Measurements from ENCODE around the gene BTBD8.

The BTBD8 gene

DNA sequence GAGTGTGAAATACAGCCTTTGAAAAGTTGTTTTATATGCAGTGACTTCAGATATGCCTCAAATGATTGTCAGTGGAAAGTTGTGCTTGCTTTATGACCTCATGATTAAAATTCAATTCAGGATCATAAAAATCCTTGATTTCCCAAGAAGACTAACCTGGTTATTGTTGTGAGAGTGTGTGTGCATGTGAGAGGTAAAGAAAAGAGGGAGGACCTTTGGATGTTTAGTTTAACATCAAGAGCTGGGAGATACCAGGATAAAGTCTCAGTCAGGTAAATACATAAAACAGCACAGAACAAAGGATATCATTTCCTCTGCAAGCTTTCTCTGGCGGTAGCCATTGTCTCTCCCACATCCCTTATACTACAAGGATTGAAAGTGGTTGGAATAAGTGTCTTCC is 14.4 kb downstream of the BTBD8 start:
- no peak for DNase-seq

DNA sequence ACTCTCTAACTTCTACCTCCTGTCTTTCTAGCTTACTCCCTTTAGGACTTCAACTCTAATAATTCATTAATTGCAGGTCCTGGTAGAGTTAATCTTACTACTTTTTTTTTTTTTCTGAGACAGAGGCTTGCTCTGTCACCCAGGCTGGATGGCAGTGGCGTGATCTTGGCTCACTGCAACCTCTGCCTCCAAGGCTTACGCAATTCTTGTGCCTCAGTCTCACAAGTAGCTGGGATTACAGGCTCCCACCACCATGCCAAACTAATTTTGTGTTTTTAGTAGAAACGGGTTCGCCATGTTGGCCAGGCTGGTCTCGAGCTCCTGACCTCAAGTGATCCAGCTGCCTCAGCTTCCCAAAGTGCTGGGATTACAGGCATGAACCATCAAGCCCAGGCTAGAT is 15.7 kb downstream of the BTBD8 start:
- no peak for DNase-seq

DNA sequence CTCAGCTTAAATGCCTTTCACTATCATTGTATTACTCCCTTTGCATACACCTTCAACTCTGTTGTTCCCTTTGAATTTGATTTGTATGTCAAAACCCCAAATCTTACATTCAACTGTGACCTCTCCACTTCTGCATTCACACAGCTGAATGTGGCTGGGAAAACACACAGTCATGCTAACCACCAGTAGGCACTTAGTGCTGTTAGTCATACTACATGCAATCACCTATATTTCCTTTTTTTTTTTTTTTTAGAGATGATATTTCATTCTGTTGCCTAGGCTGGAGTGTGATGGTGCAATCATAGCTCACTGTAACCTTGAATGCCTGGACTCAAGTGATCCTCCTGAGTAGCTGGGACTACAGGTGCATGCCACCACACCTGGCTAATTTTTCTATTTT is 16.2 kb downstream of the BTBD8 start:
- no peak for DNase-seq

- DNase-seq: no peak
These were observed 25.5 kb downstream of the BTBD8 start for GRCh38 chr1:92105546-92106081.

- no peak for DNase-seq
These were observed 28.5 kb downstream of the BTBD8 start for GRCh38 chr1:92108631-92109030.

DNA sequence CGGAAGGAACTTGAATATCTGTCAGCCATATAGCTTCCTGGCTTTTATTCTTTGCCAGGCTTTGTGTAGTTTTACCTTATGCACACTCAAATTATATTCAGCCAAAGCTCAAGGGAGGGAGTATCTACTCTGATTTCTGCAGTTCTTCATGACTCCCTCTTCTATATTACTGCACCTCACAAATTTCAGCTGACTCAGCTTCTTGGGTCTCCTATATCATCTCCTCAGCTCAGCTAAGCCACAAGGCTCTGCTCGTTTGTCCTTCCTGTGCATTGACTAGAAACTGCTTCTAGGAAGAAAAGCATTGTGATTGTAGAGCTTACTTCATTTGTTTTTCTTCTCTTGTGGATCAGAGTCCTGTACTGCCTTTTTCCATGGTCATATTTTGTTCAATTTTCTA is 37.4 kb downstream of the BTBD8 start:
- DNase-seq: no peak

GRCh38 chr1:92118826-92119225 is 38.7 kb downstream of the BTBD8 start:
- DNase-seq: no peak

DNA sequence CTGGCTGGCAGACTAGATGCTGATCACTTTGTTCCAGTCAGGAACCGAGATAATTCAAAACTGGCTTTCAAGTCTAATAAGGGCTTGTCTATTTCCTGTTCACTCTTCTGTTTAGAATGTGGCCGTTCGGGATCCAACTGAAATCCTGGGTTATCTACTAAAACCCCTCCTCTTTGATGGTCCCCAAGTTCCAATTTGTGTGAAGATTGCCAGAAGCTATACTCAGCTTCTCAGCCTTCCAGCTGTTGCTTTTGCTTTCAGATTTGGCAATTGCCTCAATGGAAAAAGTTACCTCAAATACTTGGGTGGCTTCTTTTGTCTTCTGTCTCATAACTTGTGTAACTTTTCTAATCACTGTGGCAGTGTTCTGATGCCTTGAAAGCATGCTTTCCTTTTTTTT is 43.7 kb downstream of the BTBD8 start:
- no peak for DNase-seq

- DNase-seq: no peak
These were observed 45.1 kb downstream of the BTBD8 start for GRCh38 chr1:92125204-92125603.

DNA sequence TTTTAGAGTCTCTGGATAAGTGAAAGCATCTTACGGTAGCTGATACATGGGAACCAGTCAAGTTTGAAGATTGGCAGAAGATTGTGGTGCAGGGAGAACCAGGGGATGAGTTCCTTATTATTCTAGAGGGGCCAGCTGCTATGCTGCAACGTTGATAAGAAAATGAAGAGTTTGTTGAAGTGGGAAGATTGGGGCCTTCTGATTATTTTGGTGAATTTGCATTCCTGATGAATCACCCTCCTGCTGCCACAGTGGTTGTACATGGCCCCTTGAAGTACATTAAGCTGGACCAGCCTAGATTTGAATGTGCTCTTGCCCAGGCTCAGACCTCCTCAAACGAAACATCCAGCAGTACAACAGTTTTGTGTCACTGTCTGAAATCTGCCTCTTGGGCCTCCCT is 45.9 kb downstream of the BTBD8 start:
- DNase-seq: no peak

DNA sequence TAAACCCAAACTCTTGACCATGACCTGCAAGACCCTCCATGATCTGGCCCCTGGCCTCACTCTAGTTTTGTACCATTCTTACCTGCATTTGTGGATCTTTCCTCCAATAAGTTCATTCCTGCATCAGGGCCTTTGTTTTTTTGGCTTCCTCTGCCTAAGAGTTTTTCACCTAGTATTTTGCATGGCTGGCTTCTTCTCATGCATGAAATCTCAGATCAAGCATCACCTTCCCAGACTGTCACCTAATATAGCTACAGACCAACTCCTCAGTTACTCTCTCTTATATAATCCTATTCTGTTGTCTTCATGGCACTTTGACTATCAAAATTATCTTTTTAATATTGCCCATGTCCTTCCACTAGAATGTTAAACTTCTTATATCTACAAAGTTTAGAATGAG is 54.2 kb downstream of the BTBD8 start:
- no peak for DNase-seq

DNA sequence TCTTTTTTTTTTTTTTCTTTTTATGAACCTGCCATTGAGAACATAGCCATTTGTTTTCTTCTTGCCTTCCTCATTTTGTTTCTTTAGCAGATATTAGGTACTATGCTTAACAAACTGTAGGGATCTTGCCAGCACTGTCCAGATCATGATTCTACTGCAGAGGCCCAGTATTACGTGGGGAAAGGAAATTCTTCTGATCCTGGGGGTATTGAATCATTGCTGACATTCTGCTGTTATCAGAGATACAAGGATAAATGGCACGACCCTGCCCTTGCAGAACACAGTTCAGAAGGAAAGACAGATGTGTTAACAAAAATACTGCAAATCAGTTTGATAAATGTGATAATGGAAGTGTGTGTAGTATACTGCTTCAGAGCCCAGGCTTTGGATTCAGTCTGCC is 56.2 kb downstream of the BTBD8 start:
- no peak for DNase-seq

DNA sequence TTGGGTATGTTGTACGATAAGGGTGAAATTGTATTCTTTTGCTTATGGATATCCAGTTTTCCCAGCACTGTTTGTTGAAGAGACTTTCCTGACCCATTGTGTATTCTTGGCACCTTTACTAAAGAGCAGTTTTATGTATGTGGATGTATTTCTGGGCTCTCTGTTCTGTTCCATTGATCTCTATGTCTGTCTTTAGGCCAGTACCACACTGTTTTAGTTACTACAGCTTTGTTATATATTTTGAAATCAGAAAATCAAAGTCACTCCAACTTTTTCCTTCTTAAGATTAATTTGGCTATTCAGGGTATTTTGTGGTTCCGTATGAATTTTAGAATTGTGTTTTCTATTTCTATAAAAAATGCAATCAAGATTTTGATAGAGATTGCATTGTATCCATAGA is 74.8 kb downstream of the BTBD8 start:
- DNase-seq: no peak

DNA sequence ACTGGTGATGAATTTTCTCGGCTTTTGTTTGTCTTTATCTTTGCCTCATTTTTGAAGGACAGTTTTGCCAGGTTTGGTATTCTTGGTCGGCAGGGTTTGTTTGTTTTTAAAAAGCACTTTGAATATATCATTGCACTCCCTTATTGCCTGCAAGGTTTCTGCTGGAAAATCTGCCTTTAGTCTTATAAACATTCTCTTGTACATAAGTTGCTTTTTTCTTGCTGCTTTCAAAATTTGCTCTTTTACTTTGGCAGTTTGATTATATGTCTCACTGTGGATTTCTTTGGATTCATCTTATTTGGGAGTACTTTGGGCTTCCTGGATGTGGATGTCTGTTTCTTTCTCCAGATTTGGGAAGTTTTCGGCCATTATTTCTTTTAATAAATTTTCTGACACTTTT is 79.4 kb downstream of the BTBD8 start:
- DNase-seq: no peak

GRCh38 chr1:92165389-92165788 is 85.2 kb downstream of the BTBD8 start:
- no peak for DNase-seq

DNA sequence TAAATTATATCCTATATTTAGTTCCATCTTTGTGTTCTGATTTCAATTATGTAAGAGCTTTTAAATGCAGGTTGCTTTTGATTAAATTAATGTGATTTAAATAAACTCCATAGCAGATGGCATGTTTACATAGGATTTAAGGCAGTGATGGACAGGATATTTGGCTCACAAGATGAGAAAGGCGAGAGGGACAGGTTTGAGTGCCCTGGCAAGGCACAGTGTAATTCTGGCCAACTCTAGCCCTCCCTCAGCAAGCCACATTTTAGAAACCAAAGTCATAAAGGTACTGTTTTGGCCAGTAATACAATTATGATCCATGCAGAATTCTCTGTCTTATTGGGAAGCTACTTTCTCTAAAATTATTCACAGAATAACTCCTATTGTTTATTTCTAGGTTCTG is 87.0 kb downstream of the BTBD8 start:
- no peak for DNase-seq

DNA sequence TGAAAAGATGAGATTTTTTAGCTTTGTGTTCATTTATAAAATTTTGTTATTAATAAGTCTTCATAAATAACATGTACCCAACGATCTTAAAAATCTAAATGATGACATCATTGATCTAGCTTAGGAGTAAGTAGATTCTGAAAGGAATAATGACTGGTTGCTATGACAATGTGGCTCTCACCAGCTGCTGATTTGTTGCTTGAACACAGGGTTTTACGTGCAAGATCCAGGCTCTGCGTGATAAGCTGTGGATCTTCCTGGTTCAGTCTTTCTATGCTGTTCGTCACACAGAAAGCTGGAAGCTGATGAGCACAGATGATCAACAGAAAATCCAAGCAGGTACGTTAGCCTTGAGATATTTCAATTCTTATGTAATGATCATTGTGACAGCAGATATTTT is 88.5 kb downstream of the BTBD8 start:
- no peak for DNase-seq

- DNase-seq: no peak
These were observed 89.3 kb downstream of the BTBD8 start for GRCh38 chr1:92169214-92170005.

DNA sequence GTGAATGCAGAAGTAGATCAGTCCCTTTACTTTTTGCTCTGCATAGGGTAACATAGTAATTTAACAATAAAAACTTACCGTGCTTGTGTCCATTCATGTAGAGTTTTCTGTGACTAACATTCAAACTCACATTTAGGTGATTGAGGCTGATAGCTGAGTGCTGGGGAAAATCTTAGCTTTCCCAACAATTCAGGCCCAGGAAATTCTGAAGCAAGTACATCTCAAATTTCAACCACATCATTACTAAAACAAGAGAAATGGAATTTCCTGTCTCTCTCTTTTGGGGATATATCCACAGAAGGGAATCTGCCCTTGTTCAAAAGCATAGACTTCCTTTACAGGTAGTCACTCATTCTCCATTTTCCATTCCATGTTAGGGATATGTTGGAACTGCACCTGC is 104.5 kb downstream of the BTBD8 start:
- no peak for DNase-seq

DNA sequence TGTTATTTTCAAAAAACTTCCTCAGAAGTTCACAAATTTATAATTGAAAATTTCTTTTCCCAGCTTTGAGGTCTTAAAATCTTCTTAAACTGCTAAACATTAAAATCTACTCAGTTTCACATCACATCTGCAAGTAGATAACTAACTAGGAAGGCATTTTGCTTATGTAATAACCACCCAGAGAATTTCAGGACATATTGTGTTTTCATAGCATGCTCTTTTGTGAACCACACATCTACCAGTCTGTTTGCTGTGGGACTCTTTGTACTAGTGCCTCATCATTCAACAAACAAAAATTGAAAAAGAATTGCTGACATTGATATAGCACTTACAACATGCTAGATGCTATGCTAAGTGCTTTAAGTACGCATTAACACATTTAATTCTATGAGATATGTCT is 105.9 kb downstream of the BTBD8 start:
- DNase-seq: no peak

DNA sequence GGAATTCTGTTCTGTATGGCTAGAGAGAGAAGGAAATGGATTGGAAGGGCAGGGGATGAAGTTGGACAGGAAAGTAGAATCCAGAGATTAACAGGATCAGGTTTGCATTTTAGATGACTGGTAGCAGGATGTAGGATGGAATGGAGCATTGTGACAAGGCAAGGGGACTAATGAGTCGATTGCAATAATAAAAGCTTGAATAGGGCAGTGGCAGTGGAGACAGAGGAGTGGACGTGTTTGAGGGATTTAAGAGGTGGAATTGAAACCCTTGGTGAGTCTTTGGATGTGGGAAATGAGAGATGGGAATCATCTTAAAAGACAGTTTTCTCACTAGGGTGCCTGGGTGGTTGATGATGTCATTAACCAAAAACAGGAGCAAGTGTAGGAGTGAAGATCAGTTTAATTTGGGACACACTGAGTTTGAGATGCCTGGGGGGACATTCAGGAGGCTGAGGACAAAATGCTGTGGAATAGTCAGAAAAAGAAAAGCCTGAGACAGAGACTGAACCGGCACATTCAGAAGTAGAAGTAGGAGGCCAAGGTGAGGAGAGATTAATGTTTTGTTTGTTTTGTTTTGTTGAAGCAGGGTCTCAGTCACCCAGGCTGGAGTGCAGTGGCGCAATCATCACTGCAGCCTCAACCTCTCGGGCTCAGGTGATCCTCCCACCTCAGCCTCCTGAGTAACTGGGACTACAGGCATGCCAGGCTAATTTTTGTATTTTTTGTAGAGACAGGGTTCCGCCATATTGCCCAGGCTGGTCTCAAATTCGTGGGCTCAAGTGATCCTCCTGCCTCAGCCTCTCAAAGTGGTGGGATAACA is 108.5 kb downstream of the BTBD8 start:
- DNase-seq: no peak

DNA sequence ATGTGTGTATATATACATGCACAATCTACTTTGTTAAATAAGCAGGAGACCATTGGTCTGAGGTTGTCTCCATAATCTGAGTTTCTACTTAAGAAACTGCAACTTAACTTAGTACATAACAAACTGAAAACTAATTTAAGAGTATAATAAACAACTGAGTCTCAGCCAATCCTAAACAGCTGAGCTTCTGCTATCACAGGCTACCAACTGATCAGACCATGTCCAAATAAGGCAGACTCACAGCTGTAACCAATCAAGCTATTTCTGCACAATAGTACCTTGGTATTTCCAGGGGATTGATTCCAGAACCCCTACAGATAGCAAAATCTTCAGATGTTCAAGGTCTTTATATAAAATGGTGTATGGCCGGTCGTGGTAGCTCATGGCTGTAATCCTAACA is 111.6 kb downstream of the BTBD8 start:
- DNase-seq: no peak

DNA sequence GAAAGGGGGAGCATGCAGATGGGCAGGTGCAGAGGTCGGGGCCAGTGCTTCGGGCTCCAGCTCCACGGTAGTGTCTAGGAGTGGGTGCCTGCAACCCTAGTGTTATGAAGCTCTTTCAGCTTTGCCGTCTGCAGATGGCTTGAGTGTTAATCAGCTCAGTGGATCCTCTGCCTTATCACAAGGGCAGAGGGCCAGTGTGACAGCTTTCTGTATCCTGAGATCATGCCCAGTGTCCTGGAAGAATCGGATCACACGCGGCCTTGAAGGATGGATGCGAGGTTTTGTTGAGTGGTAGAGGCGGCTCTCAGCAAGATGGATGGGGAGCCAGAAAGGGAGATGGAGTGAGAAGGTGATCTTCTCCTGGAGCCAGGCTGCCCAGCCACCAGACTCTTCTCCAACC is 112.1 kb downstream of the BTBD8 start:
- no peak for DNase-seq

DNA sequence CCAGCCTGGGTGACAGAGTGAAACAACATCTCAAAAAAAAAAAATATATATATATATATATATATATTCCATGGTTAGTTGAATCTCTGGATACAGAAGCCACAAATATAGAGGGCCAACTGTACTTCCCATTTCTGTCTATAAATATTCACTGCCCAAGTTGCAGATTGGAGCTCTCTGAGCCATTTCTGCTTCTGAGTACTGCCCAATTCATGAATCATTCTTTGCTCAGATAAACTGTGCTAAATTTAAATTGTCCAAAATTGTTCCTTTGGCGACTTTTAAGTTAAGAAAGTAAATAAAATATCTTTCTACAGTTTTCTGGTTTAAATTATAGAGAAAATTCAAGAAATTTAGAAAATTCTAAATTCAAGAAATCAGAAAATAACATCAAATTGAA is 114.4 kb downstream of the BTBD8 start:
- no peak for DNase-seq
